GM10266 (cell line): Measurements from ENCODE around the gene ARHGAP22.

ENCODE experiments used
- DNase-seq: peaks from one replicate; pipeline ENCODE4 v3.0.0; 2012; ENCODE audit errors: extremely low spot score
- CTCF ChIP-seq: IDR thresholded peaks from 2 replicates; pipeline ENCODE4 v1.5.1; 2012; ENCODE audit warnings: mild to moderate bottlenecking, low read depth; ENCODE audit not compliant: control insufficient read depth, insufficient read depth; ENCODE audit errors: missing control alignments

The ARHGAP22 gene

GRCh38 chr10:48598936-48599829 is 5.7 kb downstream of the ARHGAP22 start:
- no peak for TF ChIP-seq CTCF
- DNase-seq: no peak

- DNase-seq: no peak
- TF ChIP-seq CTCF: no peak
Measured at GRCh38 chr10:48598243-48598935, 6.5 kb downstream of the ARHGAP22 start.

GRCh38 chr10:48595539-48595932 is 9.3 kb downstream of the ARHGAP22 start:
- no peak for TF ChIP-seq CTCF
- DNase-seq: no peak

DNA sequence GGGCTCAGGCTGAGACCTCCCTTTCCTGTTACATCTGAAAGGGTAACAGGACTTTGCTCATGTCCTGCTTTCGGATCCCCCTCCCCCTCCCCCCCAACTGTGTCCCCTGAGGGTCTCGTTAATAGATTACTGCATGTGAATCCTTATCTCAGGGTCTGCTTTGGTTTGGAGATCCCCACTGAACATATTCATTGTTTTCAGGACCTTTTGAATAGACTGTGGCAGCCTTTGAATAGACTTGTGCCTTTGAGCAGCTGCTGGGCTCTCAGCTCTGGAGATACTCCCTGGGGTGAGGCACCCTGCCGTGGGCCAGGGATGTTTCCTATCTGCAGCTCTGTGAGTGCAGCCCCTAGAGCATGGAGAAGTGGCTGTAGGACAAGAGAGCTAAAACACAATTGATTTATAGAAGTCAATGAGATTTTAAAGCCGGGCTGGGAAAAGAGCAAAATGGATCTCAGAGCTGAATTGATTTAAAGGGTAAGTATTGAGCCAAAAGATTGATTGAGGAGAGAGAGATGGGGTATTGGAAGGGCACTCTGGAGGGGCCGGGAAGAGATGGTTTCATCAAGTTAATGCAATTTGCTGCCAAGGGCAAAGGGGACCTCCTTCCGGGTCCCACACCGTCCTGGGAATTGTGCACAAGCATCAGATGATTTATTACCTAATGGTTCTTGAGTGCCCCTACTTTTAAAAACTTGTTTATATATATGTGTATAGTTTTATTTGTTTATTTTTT is 9.9 kb downstream of the ARHGAP22 start:
- TF ChIP-seq CTCF: no peak
- DNase-seq: no peak

- DNase-seq: no peak
- no peak for TF ChIP-seq CTCF
Measured at GRCh38 chr10:48594371-48594770, 10.5 kb downstream of the ARHGAP22 start.

DNA sequence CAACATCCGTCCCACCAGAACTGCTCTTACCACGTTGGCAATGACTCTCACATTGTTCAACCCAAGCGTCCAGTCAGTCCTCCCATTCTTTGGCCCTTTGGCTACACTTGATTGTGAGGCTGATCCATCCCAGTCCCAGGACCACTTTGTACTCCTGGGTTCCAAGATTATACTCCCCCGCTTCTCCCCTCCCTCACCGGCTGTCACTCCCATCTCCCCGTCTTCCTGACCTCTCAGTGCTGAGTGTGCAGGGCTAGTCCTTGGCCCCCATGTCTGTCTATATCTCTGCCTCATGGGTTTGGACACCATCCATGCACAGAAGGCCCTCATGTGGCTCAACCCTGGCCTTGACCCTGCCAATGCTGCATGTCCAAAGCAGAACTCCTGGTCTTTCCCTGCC is 12.5 kb downstream of the ARHGAP22 start:
- no peak for TF ChIP-seq CTCF
- no peak for DNase-seq

- no peak for DNase-seq
- TF ChIP-seq CTCF: no peak
Measured at GRCh38 chr10:48590945-48591344, 13.9 kb downstream of the ARHGAP22 start.
